IgD-negative memory B cell (primary cell): ENCODE measurements around the gene HSD3B7. TPM values are rescaled to one million over a fixed set of nuclear protein-coding genes. Genes with fewer than 3 reads are reported as not detected.

Experiments used
- H3K27ac Mint-ChIP-seq, 3 donors: one replicate each; pipeline ENCODE4 v1.8.0; 2020 to 2022; ENCODE audit warnings: mild to moderate bottlenecking in 3 of 3, mixed read lengths in 3 of 3, moderate library complexity in 1 of 3
- H3K27me3 Mint-ChIP-seq: one replicate; pipeline ENCODE4 v1.8.0; 2021; ENCODE audit warnings: mixed read lengths
- H3K36me3 Mint-ChIP-seq: one replicate; pipeline ENCODE4 v1.8.0; 2020; ENCODE audit warnings: mild to moderate bottlenecking, mixed read lengths
- H3K4me1 Mint-ChIP-seq, 3 donors: one replicate each; pipeline ENCODE4 v1.8.0; 2020 to 2022; ENCODE audit warnings: mixed read lengths in 3 of 3, mild to moderate bottlenecking in 1 of 3
- H3K4me3 Mint-ChIP-seq, 4 donors: one replicate each; pipeline ENCODE4 v1.8.0; 2020 to 2022; ENCODE audit warnings: mild to moderate bottlenecking in 4 of 4, mixed read lengths in 4 of 4, moderate library complexity in 3 of 4
- H3K9me3 Mint-ChIP-seq, 3 donors: one replicate each; pipeline ENCODE4 v1.8.0; 2020 to 2021; ENCODE audit warnings: mixed read lengths in 3 of 3, mild to moderate bottlenecking in 1 of 3
- polyA plus RNA-seq: library from polyadenylated mRNA; unstranded; fragments of 300-500 nt; fragmentation: Illumina TruSeq; gene quantifications from one replicate; pipeline ENCODE4 v1.2.3, GENCODE V29; 2021

Gene HSD3B7
- polyA plus RNA-seq, 1 donor from 2014 or later: not detected

DNA sequence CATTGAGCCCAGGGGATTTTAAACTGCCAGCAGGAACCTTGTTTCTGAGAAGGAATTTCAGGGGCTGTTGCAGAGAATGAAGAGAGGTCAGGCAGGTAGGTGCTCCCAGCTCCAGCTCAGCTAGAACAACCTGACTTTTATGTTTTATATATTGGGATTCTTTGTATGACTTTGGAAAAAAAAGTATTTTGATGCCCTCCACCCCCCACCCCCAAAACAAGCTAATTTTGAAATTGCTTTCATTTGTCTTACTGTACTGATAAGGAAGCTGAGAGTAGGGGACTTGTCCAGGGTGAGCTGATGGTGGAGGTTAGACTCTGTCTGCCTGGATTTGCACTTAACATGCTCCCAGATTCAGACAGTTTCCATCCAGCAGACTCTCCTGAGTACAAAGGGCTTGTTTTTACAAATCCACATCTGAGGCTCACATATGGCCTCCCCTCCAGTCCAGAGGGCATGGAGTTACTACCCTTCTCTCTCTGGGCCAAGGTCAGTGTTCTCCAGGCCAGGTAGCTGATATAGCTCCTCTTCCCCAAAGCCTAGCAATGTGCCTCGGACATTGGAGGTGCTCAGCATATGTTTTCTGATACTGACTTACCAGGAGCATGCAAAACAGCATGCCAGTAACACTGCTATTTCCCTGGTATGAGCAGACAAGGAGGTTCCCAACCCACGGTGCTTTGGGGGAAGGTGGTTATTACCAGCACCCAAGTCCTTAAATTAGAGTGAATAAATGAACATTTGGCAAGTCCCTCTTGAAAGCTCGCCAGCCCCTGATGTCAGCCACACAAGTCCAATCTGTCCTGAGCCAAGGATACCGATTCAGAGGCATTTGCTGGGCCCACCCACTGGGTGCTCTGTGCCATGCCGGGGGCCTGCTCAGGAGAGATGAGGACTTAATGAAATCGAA lies 14.1 kb downstream of the HSD3B7 start:
- H3K4me3 Mint-ChIP-seq: peak overlapping the region in 2 of 4 donors; percentile 17 to 65
- H3K27me3 Mint-ChIP-seq: peaks cover 5% of the 10 kb centered on the region
- no peak overlapping the region for H3K27ac Mint-ChIP-seq
- no peaks in the 10 kb centered on the region for H3K9me3 Mint-ChIP-seq
- H3K4me1 Mint-ChIP-seq: peaks cover 0 to 6% (median 4%) of the 10 kb centered on the region in 3 donors
- no peaks in the 10 kb centered on the region for H3K36me3 Mint-ChIP-seq

DNA sequence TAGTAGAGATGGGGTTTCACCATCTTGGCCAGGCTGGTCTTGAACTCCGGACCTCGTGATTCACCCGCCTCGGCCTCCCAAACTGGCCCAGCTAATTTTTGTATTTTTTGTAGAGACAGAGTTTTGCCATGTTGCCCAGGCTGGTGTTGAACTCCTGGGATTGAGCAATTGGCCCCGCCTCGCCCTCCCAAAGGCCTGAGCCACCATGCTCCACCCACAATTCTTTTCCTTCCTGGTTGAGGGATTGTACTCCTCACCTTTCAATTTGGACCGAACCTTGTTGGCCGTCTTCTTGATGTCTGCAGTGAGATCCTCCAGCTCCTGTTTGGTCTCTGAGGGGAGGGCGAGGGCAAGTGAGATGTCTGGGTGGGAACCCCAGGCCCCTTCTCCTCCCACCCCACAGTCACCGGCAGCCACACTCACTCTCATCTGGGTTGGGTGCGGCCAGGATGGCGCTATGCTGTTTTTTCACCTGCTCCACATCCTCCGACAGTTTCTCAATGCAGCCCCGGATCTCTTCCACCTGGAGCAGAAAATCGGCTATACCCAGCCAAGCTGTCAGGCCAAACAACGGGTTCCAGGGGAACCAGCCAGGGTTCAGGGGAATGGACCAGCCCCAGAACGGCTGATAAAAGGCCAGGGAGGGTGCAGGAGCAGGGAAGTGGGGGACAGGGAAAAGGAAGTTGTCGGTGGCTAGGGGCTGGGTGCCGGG lies 15.8 kb downstream of the HSD3B7 start:
- H3K27ac Mint-ChIP-seq: no peak overlapping the region
- H3K4me3 Mint-ChIP-seq: no peak overlapping the region
- peaks cover 3% of the 10 kb centered on the region for H3K27me3 Mint-ChIP-seq
- H3K36me3 Mint-ChIP-seq: no peaks in the 10 kb centered on the region
- H3K9me3 Mint-ChIP-seq: no peaks in the 10 kb centered on the region
- peaks cover 0 to 4% (median 4%) of the 10 kb centered on the region in 3 donors for H3K4me1 Mint-ChIP-seq

DNA sequence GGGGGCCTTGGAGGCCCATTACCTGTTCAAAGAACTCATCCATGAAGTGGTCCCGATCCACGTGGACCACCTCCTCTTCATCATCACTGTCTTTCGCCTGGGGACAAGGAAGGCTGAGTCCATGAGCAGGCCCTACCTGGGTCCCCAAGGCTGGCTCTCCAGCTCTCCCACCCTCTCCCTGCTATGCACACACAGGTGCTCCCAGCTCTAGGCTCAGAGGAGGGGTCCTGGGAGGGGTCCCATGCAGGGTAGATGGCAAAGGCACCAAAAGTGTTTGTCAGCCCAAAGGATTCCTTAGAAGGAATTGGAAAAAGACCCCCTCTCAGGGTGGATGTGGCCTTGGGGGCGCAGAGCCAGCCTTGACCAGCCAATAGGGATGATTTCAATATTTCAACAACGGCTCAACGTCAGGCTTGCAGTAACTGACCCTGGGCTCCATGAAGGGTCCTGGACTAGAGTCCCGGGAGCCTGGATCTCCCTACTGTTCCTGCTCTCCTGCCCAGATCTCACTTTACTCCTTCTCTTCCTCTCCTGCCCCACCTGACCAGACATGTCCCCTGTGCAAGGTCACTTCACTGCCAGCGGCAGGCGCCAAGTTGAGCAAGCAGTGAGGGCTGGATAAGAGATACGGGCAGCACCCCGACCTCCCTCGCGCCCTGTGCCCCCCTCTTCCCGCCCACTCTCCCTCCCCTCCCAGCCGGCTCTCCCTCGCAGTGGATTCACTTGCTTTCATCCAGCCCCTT lies 16.7 kb downstream of the HSD3B7 start:
- Mint-ChIP-seq H3K9me3 (no peaks in the 10 kb centered on the region), H3K27me3 (peaks cover 5% of the 10 kb centered on the region), H3K27ac (no peak overlapping the region), H3K36me3 (no peaks in the 10 kb centered on the region), H3K4me3 (no peak overlapping the region), H3K4me1 (no peaks in the 10 kb centered on the region)

DNA sequence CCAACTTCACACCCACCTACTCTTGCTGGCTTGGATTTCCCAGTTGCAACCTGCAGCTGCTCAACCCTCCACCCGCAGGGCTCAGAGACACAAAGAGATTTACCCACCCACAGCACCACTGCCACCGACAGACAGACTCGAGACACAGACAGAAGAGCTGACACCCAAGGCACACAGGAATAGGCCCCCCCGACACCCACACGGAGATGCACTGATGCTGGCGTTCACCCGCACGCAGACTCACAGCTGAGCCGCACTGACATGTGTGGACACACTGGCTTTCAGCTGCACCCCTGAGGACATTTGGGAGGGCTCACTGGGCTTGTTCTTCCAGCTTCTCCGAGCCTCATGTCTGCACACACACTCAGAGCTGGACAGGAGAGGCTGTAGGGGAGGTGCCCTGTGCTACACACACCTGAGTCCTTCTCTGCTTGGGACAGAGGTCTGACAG lies 17.3 kb downstream of the HSD3B7 start:
- Mint-ChIP-seq H3K4me3 (no peak overlapping the region), H3K27ac (no peak overlapping the region), H3K36me3 (peaks cover under 1% of the 10 kb centered on the region), H3K9me3 (no peaks in the 10 kb centered on the region), H3K27me3 (peaks cover 6% of the 10 kb centered on the region), H3K4me1 (no peaks in the 10 kb centered on the region)

DNA sequence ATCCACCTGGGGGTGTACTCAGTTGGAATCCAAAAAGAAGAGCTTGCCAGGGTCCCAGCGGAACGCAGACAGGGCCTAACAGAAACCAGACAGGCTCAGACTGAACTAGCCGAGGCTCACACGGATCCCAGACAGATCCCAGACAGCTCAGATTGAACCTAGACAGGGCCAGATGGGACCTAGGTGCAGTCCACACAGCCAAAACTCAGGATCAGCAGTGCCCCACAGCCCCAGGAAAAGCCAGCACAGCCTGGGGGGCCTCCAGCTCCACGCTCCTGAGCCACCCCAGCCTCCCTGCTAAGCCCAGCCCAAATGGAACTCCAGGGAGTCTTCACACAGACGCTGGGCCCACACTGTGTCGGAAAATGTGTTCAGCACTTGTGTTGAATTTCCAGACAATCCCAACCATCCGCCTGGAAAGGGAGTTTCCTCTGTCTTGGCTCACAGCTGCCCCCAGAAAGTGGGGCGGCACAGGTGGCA lies 17.9 kb downstream of the HSD3B7 start:
- Mint-ChIP-seq H3K4me3 (no peak overlapping the region), H3K36me3 (peaks cover 1% of the 10 kb centered on the region), H3K9me3 (no peaks in the 10 kb centered on the region), H3K27ac (no peak overlapping the region), H3K4me1 (no peaks in the 10 kb centered on the region), H3K27me3 (peaks cover 7% of the 10 kb centered on the region)

DNA sequence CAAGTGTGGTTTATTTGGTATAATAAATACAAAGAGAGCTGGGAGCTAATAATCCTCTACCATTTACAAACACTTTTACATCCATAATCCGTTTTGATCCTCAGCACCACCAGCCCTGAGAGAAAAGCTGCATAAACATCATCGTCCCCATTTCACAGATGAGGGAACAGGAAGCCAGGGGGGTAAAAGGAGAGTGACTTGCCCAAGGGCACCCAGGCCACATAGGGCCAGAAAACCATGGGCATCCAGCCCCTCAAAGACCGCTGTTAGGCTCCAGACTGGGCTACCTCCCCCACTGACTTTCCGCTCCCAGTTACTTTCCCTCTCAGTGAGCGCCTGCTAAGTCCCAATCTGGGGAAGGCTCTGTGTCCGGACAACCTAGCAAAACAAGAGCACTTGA lies 18.7 kb downstream of the HSD3B7 start:
- H3K36me3 Mint-ChIP-seq: peaks cover 1% of the 10 kb centered on the region
- H3K27me3 Mint-ChIP-seq: peaks cover 10% of the 10 kb centered on the region
- H3K4me1 Mint-ChIP-seq: no peaks in the 10 kb centered on the region
- H3K4me3 Mint-ChIP-seq: no peak overlapping the region
- H3K9me3 Mint-ChIP-seq: no peaks in the 10 kb centered on the region
- H3K27ac Mint-ChIP-seq: no peak overlapping the region

DNA sequence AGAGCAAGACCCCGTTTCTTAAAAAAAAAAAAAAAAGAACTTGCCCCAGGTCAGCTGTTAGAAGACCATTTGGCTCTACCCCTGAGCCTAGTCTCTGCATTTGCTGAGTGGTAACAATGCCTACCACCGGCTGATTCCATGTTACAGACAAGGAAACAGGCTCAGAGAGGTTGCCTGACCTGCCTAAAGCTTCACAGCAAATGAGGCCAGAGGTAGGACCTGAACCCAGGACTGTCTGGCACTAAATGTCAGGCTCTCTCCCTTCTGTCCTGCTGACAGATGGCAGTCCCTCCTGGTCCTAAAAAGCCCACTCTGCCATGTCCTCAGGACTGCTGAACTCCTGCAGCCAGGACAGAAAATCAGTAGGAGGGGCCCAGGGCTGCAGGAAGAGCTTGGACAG lies 19.7 kb downstream of the HSD3B7 start:
- Mint-ChIP-seq H3K36me3 (peaks cover 1% of the 10 kb centered on the region), H3K27ac (no peak overlapping the region), H3K27me3 (peaks cover 10% of the 10 kb centered on the region), H3K4me3 (no peak overlapping the region), H3K4me1 (peaks cover 0 to under 1% (median 0%) of the 10 kb centered on the region in 3 donors), H3K9me3 (no peaks in the 10 kb centered on the region)

DNA sequence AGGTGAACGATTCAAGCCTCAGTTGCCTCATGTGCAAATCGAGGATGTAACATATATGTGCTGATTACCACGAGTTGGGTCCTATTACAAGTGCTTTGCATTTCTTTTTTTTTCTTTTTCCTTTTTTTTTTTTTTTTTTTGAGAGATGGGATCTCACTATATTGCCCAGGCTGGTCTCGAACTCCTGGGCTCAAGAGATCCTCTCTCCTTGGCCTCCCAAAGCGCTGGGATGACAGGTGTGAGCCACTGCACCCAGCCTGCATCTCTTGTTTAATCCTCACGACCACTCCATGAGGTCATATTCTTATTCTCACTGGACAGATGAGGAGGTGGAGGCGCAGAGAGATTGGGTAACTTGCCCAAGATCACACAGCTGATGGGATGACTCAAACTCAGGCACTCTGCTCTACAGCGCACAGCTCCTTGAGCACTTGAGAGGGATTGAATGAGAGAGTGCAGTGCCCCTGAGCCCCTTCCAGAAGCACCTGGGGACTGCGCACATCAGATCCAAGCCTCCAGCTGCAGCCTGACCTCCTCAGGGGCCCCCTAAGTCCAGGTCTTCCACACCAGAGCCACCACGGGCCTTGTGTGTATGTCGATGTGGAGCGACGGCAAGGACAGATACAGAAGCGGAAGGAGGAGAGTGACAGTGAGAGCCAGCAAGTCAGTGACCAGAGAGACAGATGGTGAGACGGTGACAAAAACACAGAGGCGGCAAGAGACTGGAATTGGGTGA lies 20.5 kb downstream of the HSD3B7 start:
- Mint-ChIP-seq H3K4me1 (peaks cover 0 to 3% (median 0%) of the 10 kb centered on the region in 3 donors), H3K36me3 (peaks cover 1% of the 10 kb centered on the region), H3K9me3 (no peaks in the 10 kb centered on the region), H3K4me3 (peak overlapping the region in 2 of 4 donors; percentile 29 to 38), H3K27me3 (peaks cover 13% of the 10 kb centered on the region), H3K27ac (no peak overlapping the region)

DNA sequence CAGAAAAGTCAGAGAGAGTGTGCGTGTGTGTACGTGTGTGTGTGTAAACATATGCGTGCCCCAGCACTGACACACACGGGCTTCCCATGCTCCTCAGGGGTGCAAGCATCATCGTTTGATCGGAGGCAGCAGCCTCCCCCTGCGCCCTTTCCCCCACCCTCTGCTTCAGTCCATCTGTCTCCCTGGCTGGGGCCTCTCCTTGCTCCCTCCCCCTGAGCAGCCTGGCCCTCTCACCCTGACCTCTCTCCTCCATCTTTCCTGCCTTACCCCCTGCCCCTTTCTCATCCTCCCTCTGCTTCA lies 21.0 kb downstream of the HSD3B7 start:
- H3K4me3 Mint-ChIP-seq: peak overlapping the region in 1 of 4 donors; percentile 38
- peaks cover 0 to 3% (median 0%) of the 10 kb centered on the region in 3 donors for H3K4me1 Mint-ChIP-seq
- peaks cover 16% of the 10 kb centered on the region for H3K27me3 Mint-ChIP-seq
- peaks cover 1% of the 10 kb centered on the region for H3K36me3 Mint-ChIP-seq
- peak overlapping the region in 1 of 3 donors; percentile 72 for H3K27ac Mint-ChIP-seq
- H3K9me3 Mint-ChIP-seq: no peaks in the 10 kb centered on the region

DNA sequence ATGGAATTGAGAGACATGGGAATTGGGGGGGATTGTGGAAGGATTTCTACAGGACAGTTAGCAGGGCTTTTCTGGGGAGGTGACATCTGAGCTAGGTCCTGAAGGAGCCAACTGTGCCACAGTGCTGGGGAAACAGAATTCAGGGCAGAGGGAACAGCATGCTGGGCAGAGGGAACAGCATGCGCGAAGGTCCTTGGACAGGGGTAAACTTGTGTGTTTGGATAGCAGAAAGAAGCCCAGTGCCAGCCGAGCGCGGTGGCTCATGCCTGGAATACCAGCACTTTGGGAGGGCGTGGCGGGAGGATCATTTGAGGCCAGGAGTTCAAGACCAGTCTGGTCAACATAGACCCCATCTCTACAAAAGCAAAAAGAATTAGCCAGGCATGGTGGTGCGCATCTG lies 21.6 kb downstream of the HSD3B7 start:
- no peaks in the 10 kb centered on the region for H3K9me3 Mint-ChIP-seq
- peaks cover 4% of the 10 kb centered on the region for H3K36me3 Mint-ChIP-seq
- H3K4me3 Mint-ChIP-seq: no peak overlapping the region
- peaks cover 22% of the 10 kb centered on the region for H3K27me3 Mint-ChIP-seq
- peak overlapping the region in 1 of 3 donors; percentile 72 for H3K27ac Mint-ChIP-seq
- peaks cover 0 to 4% (median 0%) of the 10 kb centered on the region in 3 donors for H3K4me1 Mint-ChIP-seq

DNA sequence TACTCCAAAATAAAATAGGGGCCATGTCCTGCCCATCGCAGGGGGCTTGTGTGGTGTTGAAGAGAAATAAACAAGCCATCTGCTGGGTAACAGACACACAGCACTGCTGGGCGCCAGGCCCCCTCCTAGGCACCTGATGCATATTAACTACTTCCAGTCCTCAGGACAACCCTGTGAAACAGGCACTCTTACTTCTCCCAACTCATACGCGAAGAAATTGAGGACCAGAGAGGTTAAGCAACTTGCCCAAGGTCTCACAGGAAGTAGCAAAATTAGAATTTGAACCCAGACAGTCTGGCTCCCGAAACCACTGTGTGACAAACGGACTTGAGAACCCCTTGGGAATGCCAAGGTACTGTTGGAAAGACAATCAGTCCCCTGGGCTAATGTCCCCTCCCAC lies 22.7 kb downstream of the HSD3B7 start:
- no peaks in the 10 kb centered on the region for H3K9me3 Mint-ChIP-seq
- H3K4me1 Mint-ChIP-seq: peaks cover 0 to 4% (median 0%) of the 10 kb centered on the region in 3 donors
- H3K27ac Mint-ChIP-seq: no peak overlapping the region
- H3K4me3 Mint-ChIP-seq: no peak overlapping the region
- H3K27me3 Mint-ChIP-seq: peaks cover 31% of the 10 kb centered on the region
- H3K36me3 Mint-ChIP-seq: peaks cover 4% of the 10 kb centered on the region

DNA sequence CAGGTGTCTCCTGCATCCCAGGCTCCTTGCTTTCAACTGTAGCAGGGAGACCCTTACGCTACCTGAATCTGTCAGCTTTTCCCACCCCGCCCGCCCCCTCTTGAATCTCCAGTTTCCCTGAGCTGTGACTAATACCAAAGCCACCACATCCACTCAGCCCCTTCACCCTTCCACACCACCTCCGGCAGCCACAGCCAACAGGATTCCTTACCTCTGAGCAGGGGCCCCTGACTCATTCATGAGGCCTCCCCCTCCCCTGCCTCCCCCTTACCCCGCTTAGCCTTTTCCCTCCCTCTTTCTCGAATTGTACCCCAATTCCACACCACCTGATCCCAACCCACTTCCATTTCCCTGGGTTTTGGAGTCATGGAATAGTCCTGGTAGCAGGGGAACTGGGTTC lies 23.1 kb downstream of the HSD3B7 start:
- no peak overlapping the region for H3K4me3 Mint-ChIP-seq
- H3K36me3 Mint-ChIP-seq: peaks cover 4% of the 10 kb centered on the region
- no peak overlapping the region for H3K27ac Mint-ChIP-seq
- peaks cover 0 to 4% (median 0%) of the 10 kb centered on the region in 3 donors for H3K4me1 Mint-ChIP-seq
- H3K9me3 Mint-ChIP-seq: no peaks in the 10 kb centered on the region
- peaks cover 32% of the 10 kb centered on the region for H3K27me3 Mint-ChIP-seq

DNA sequence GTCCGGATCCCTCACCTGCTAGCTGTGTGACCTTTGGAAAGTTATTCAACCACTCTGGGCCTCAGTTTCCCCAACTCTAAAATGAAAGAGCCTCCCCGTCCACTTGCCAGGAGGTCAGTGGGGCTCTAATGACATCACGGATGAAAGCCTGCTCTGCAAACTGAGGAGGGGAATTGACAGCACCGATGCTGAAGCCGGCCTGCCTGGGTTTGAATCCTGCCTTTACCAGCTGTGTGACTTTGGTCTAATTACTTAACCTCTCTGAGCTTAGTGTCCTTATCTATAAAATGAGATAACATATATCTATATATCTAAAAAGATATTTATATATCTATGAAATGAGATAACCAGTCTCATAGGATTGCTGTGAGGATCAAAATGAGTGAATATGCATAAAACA lies 23.5 kb downstream of the HSD3B7 start:
- H3K9me3 Mint-ChIP-seq: no peaks in the 10 kb centered on the region
- peaks cover 0 to 4% (median 3%) of the 10 kb centered on the region in 3 donors for H3K4me1 Mint-ChIP-seq
- no peak overlapping the region for H3K27ac Mint-ChIP-seq
- peaks cover 29% of the 10 kb centered on the region for H3K27me3 Mint-ChIP-seq
- peaks cover 4% of the 10 kb centered on the region for H3K36me3 Mint-ChIP-seq
- H3K4me3 Mint-ChIP-seq: no peak overlapping the region

DNA sequence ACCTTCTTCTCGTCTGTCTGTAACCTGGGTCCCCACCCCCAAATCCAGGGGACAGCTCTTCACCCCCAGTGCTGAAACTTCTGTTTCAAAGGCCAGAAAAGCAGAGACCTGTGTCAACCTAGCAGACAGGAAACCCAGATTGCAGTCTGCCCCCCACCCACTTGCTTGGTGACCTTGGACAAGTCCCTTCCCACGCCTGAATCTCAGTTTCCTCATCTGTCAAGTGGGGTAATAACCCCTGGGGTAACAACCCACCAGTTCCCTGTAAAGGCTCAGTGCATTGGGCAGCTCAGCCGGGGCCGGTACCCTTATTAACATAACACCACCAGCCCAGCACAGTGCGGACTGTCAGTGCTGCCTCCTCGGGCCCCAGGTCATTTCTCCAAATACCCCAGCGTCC lies 24.1 kb downstream of the HSD3B7 start:
- no peak overlapping the region for H3K27ac Mint-ChIP-seq
- H3K36me3 Mint-ChIP-seq: peaks cover 4% of the 10 kb centered on the region
- H3K4me1 Mint-ChIP-seq: peaks cover 0 to 4% (median 3%) of the 10 kb centered on the region in 3 donors
- H3K4me3 Mint-ChIP-seq: peak overlapping the region in 1 of 4 donors; percentile 6
- no peaks in the 10 kb centered on the region for H3K9me3 Mint-ChIP-seq
- peaks cover 29% of the 10 kb centered on the region for H3K27me3 Mint-ChIP-seq
